Mammary epithelial cell (primary cell): ENCODE results near the gene IFNL4.

ENCODE experiments used
- CTCF ChIP-seq, 2 donors: IDR thresholded peaks in 1 of 2; conservative IDR thresholded peaks in 1 of 2; 2 replicates each; pipeline ENCODE4 v1.5.1; 2011 to 2012; ENCODE audit warnings: inconsistent platforms in 2 of 2, low read length in 2 of 2, mild to moderate bottlenecking in 2 of 2, control low read depth in 1 of 2, low read depth in 1 of 2; ENCODE audit not compliant: insufficient read depth in 1 of 2; ENCODE audit errors: extremely low read depth in 1 of 2
- EZH2 ChIP-seq: IDR thresholded peaks from 2 replicates; pipeline ENCODE4 v1.6.1; 2012; ENCODE audit warnings: low read length, inconsistent platforms, borderline replicate concordance

- TF ChIP-seq CTCF (conservative IDR thresholded peaks at IDR 0.05 in 1 of 2, IDR thresholded peaks at IDR 0.05 in 1 of 2; ENCODE audit: extremely low read depth in 1 of 2, insufficient read depth in 1 of 2, low read depth in 1 of 2, low read length in 2 of 2) = no peak
- TF ChIP-seq EZH2 = no peak
Measured at GRCh38 chr19:39236527-39236926, 12.1 kb downstream of the IFNL4 start.
